K562 (cell line): ENCODE results near the gene SND1. TPM values are rescaled to one million over a fixed set of nuclear protein-coding genes. Genes with fewer than 3 reads are reported as not detected.

ENCODE experiments used
- MECOM ChIP-seq: fragments of 250-450 bp; sonication (Bioruptor Pico); IDR thresholded peaks from 2 replicates; pipeline ENCODE4 v1.8.0; 2022; ENCODE audit warnings: inconsistent platforms
- NEUROD1 ChIP-seq: fragments of 150-350 bp; IDR thresholded peaks from 2 replicates; pipeline ENCODE4 v1.6.1; 2014; ENCODE audit warnings: borderline replicate concordance, low read length, low read depth; ENCODE audit not compliant: partially characterized antibody
- SMARCC2 ChIP-seq: fragments of 450-650 bp; IDR thresholded peaks from 2 replicates; pipeline ENCODE4 v1.6.1; 2017; ENCODE audit warnings: antibody characterized with exemption, moderate library complexity, mild to moderate bottlenecking, low read depth
- SRF ChIP-seq, 2 experiments: fragments of 250-450, 450-650 bp in 1 of 2; sonication (Bioruptor Pico) in 1 of 2; sonication (generic) in 1 of 2; formaldehyde crosslinking; IDR thresholded peaks; 2 replicates each; pipeline versions ENCODE4 v1.5.0 to v1.5.1; 2020 to 2022; ENCODE audit warnings: mild to moderate bottlenecking in 1 of 2, missing genetic modification reagents in 1 of 2
- TCF3 ChIP-seq: sonication (generic); formaldehyde crosslinking; IDR thresholded peaks from 2 replicates; pipeline ENCODE4 v1.4.0; 2020; ENCODE audit warnings: mild to moderate bottlenecking, missing genetic modification reagents
- U2AF2 ChIP-seq: fragments of 200-400 bp; formaldehyde crosslinking; optimal IDR thresholded peaks from 2 replicates; pipeline ENCODE3; 2017; ENCODE audit warnings: low read depth, mild to moderate bottlenecking, low read length
- polyA plus RNA-seq, 8 experiments: library from polyadenylated mRNA; depleted of rRNA in 4 of 8; stranded (reverse) in 5 of 8; unstranded in 3 of 8; fragments of >200 nt; fragmentation: Nextera tagmentation in 2 of 8; fragmentation: Illumina TruSeq in 1 of 8; extraction: Ambion mirVana in 2 of 8; extraction: Trizol in 1 of 8; gene quantifications; 2 replicates each; pipeline versions ENCODE4 v1.2.1 to v1.2.3, GENCODE V29; 2011 to 2014; ENCODE audit warnings: inconsistent platforms in 1 of 8, missing spikeins in 1 of 8
- total RNA-seq, 7 experiments: library from RNA; depleted of rRNA in 6 of 7; stranded (reverse); fragments of >200 nt in 6 of 7; fragmentation: Illumina TruSeq in 2 of 7; extraction: Trizol in 2 of 7; gene quantifications; 2 replicates each; pipeline versions ENCODE4 v1.2.1 to v1.2.3, GENCODE V29; 2011 to 2021; ENCODE audit warnings: low replicate concordance in 1 of 7
- TF ChIP-seq, protein P1 (sequence below): sonication (generic); formaldehyde crosslinking; IDR thresholded peaks from 2 replicates; pipeline ENCODE4 v1.8.1; 2023; ENCODE audit warnings: missing genetic modification reagents, mild to moderate bottlenecking, borderline replicate concordance
- TF ChIP-seq, protein P2 (sequence below): fragments of 450-650 bp; IDR thresholded peaks from 2 replicates; pipeline ENCODE4 v1.6.1; 2016; ENCODE audit warnings: mild to moderate bottlenecking, moderate library complexity

SND1 gene
- total and polyA plus RNA-seq, 9 of the 15 experiments (the other 6 are each of a cell fraction or from before 2014, with no cell fraction given), result 46.5 to 307 (median 191) TPM

DNA sequence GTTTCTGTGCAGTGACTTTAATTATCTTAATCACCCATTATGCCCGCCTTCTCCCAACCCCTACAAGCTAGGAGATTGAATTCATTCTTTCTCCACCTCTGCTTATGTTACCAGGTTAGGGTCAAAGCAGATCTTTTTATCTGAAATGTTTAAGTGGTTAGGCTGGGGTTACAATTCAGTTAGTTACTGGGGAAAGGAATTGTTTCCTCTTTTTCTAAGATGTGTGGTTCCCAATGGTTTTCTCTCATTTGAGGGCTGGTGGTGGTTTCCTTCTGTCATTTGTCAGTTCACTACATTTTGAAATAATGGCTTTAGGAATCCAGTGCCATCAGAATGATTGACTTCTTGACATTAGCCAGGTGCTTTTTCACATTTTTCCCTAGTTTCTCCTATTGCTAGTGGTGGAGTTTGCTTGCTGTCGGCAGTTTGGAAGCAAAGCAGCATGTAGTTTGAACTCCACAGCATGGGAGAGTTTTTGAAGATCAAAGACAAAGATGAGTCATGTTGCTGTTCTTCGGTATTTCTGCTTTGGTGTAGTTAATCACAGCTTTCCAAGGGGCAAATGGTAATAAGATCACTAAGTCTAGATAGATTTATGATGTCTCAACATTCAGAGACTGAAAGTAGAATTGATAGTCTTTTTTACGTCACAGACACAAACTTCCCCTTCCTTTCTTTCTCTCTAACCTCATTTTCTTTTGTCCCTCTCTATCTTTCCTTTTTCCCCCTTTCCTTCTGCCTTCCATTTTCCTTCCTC lies 168.2 kb downstream of the SND1 start (continued):
- TF ChIP-seq, protein P1, sequence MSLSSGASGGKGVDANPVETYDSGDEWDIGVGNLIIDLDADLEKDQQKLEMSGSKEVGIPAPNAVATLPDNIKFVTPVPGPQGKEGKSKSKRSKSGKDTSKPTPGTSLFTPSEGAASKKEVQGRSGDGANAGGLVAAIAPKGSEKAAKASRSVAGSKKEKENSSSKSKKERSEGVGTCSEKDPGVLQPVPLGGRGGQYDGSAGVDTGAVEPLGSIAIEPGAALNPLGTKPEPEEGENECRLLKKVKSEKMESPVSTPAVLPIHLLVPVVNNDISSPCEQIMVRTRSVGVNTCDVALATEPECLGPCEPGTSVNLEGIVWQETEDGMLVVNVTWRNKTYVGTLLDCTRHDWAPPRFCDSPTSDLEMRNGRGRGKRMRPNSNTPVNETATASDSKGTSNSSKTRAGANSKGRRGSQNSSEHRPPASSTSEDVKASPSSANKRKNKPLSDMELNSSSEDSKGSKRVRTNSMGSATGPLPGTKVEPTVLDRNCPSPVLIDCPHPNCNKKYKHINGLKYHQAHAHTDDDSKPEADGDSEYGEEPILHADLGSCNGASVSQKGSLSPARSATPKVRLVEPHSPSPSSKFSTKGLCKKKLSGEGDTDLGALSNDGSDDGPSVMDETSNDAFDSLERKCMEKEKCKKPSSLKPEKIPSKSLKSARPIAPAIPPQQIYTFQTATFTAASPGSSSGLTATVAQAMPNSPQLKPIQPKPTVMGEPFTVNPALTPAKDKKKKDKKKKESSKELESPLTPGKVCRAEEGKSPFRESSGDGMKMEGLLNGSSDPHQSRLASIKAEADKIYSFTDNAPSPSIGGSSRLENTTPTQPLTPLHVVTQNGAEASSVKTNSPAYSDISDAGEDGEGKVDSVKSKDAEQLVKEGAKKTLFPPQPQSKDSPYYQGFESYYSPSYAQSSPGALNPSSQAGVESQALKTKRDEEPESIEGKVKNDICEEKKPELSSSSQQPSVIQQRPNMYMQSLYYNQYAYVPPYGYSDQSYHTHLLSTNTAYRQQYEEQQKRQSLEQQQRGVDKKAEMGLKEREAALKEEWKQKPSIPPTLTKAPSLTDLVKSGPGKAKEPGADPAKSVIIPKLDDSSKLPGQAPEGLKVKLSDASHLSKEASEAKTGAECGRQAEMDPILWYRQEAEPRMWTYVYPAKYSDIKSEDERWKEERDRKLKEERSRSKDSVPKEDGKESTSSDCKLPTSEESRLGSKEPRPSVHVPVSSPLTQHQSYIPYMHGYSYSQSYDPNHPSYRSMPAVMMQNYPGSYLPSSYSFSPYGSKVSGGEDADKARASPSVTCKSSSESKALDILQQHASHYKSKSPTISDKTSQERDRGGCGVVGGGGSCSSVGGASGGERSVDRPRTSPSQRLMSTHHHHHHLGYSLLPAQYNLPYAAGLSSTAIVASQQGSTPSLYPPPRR (CRISPR knock-in tag), result peak; percentile 36; the same call in 1 of the 2 replicates
- TF ChIP-seq MECOM (CRISPR knock-in tag) (0 out of 2 replicates have a peak, but pooled peaks have one; percentile 27), SRF (CRISPR knock-in tag; IDR thresholded peaks at IDR 0.05) (peak in 1 of 2 experiments; percentile 45; a peak in 1 of 4 replicates), TCF3 (CRISPR knock-in tag) (peak; percentile 34; the same call in 1 of the 2 replicates), SMARCC2 (peak; percentile 53; the same call in 1 of the 2 replicates), U2AF2 (no peak), NEUROD1 (peak; percentile 0)
- TF ChIP-seq, protein P2, sequence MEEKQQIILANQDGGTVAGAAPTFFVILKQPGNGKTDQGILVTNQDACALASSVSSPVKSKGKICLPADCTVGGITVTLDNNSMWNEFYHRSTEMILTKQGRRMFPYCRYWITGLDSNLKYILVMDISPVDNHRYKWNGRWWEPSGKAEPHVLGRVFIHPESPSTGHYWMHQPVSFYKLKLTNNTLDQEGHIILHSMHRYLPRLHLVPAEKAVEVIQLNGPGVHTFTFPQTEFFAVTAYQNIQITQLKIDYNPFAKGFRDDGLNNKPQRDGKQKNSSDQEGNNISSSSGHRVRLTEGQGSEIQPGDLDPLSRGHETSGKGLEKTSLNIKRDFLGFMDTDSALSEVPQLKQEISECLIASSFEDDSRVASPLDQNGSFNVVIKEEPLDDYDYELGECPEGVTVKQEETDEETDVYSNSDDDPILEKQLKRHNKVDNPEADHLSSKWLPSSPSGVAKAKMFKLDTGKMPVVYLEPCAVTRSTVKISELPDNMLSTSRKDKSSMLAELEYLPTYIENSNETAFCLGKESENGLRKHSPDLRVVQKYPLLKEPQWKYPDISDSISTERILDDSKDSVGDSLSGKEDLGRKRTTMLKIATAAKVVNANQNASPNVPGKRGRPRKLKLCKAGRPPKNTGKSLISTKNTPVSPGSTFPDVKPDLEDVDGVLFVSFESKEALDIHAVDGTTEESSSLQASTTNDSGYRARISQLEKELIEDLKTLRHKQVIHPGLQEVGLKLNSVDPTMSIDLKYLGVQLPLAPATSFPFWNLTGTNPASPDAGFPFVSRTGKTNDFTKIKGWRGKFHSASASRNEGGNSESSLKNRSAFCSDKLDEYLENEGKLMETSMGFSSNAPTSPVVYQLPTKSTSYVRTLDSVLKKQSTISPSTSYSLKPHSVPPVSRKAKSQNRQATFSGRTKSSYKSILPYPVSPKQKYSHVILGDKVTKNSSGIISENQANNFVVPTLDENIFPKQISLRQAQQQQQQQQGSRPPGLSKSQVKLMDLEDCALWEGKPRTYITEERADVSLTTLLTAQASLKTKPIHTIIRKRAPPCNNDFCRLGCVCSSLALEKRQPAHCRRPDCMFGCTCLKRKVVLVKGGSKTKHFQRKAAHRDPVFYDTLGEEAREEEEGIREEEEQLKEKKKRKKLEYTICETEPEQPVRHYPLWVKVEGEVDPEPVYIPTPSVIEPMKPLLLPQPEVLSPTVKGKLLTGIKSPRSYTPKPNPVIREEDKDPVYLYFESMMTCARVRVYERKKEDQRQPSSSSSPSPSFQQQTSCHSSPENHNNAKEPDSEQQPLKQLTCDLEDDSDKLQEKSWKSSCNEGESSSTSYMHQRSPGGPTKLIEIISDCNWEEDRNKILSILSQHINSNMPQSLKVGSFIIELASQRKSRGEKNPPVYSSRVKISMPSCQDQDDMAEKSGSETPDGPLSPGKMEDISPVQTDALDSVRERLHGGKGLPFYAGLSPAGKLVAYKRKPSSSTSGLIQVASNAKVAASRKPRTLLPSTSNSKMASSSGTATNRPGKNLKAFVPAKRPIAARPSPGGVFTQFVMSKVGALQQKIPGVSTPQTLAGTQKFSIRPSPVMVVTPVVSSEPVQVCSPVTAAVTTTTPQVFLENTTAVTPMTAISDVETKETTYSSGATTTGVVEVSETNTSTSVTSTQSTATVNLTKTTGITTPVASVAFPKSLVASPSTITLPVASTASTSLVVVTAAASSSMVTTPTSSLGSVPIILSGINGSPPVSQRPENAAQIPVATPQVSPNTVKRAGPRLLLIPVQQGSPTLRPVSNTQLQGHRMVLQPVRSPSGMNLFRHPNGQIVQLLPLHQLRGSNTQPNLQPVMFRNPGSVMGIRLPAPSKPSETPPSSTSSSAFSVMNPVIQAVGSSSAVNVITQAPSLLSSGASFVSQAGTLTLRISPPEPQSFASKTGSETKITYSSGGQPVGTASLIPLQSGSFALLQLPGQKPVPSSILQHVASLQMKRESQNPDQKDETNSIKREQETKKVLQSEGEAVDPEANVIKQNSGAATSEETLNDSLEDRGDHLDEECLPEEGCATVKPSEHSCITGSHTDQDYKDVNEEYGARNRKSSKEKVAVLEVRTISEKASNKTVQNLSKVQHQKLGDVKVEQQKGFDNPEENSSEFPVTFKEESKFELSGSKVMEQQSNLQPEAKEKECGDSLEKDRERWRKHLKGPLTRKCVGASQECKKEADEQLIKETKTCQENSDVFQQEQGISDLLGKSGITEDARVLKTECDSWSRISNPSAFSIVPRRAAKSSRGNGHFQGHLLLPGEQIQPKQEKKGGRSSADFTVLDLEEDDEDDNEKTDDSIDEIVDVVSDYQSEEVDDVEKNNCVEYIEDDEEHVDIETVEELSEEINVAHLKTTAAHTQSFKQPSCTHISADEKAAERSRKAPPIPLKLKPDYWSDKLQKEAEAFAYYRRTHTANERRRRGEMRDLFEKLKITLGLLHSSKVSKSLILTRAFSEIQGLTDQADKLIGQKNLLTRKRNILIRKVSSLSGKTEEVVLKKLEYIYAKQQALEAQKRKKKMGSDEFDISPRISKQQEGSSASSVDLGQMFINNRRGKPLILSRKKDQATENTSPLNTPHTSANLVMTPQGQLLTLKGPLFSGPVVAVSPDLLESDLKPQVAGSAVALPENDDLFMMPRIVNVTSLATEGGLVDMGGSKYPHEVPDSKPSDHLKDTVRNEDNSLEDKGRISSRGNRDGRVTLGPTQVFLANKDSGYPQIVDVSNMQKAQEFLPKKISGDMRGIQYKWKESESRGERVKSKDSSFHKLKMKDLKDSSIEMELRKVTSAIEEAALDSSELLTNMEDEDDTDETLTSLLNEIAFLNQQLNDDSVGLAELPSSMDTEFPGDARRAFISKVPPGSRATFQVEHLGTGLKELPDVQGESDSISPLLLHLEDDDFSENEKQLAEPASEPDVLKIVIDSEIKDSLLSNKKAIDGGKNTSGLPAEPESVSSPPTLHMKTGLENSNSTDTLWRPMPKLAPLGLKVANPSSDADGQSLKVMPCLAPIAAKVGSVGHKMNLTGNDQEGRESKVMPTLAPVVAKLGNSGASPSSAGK, result peak; percentile 79
